GM21526 (cell line): Measurements from ENCODE around the gene FHIT.

Source experiments
- ATAC-seq: cut with Tn5 transposase; IDR thresholded peaks from one replicate; pipeline ENCODE4 v1.9.1; 2021; ENCODE audit warnings: moderate library complexity; ENCODE audit not compliant: unreplicated experiment, low FRiP score

Gene FHIT

GRCh38 chr3:59754456-59755129 is 1496.7 kb downstream of the FHIT start:
- ATAC-seq, result no peak

- ATAC-seq, result no peak
Observed at GRCh38 chr3:59753808-59754450, 1497.3 kb downstream of the FHIT start.

- ATAC-seq, result no peak
Observed at GRCh38 chr3:59752925-59753324, 1498.3 kb downstream of the FHIT start.

GRCh38 chr3:59751606-59752005 is 1499.6 kb downstream of the FHIT start:
- ATAC-seq, result no peak

GRCh38 chr3:59750391-59750790 is 1500.9 kb downstream of the FHIT start:
- no peak for ATAC-seq

GRCh38 chr3:59749291-59749690 is 1502.0 kb downstream of the FHIT start:
- no peak for ATAC-seq

GRCh38 chr3:59746585-59746984 is 1504.7 kb downstream of the FHIT start:
- no peak for ATAC-seq

GRCh38 chr3:59737241-59737640 is 1514.0 kb downstream of the FHIT start:
- ATAC-seq, result no peak

GRCh38 chr3:59734061-59734460 is 1517.2 kb downstream of the FHIT start:
- no peak for ATAC-seq

GRCh38 chr3:59733041-59733809 is 1518.0 kb downstream of the FHIT start:
- no peak for ATAC-seq

GRCh38 chr3:59731943-59732342 is 1519.3 kb downstream of the FHIT start:
- peak; percentile 58 for ATAC-seq

GRCh38 chr3:59730591-59730990 is 1520.7 kb downstream of the FHIT start:
- ATAC-seq, result no peak

GRCh38 chr3:59728587-59728908 is 1522.7 kb downstream of the FHIT start:
- no peak for ATAC-seq

GRCh38 chr3:59727902-59728586 is 1523.2 kb downstream of the FHIT start:
- no peak for ATAC-seq

GRCh38 chr3:59726279-59726678 is 1525.0 kb downstream of the FHIT start:
- no peak for ATAC-seq

- ATAC-seq, result no peak
Observed at GRCh38 chr3:59717679-59718205, 1533.5 kb downstream of the FHIT start.

- no peak for ATAC-seq
Observed at GRCh38 chr3:59714066-59714465, 1537.2 kb downstream of the FHIT start.

- no peak for ATAC-seq
Observed at GRCh38 chr3:59710554-59710953, 1540.7 kb downstream of the FHIT start.

- no peak for ATAC-seq
Observed at GRCh38 chr3:59709702-59710553, 1541.3 kb downstream of the FHIT start.

- no peak for ATAC-seq
Observed at GRCh38 chr3:59708202-59708601, 1543.0 kb downstream of the FHIT start.
